Activated CD4-positive, alpha-beta T cell treated with anti-CD3 and anti-CD28 coated beads, Interleukin-2, Interleukin-4, amounts not matched to agents 100 ng/mL and 50 ng/mL, durations not matched to agents 16 hours and 8 hours (primary cell): ENCODE measurements around the gene APMAP.
"Not testable (repeated sequence)": the region's sequence is repeated elsewhere in the genome, so short reads cannot be mapped to it uniquely, and the experiment has no call there.

Experiments
- DNase-seq: peaks from one replicate; pipeline ENCODE4 v3.0.0-alpha.2; 2020; ENCODE audit warnings: low spot score

The APMAP gene

DNA sequence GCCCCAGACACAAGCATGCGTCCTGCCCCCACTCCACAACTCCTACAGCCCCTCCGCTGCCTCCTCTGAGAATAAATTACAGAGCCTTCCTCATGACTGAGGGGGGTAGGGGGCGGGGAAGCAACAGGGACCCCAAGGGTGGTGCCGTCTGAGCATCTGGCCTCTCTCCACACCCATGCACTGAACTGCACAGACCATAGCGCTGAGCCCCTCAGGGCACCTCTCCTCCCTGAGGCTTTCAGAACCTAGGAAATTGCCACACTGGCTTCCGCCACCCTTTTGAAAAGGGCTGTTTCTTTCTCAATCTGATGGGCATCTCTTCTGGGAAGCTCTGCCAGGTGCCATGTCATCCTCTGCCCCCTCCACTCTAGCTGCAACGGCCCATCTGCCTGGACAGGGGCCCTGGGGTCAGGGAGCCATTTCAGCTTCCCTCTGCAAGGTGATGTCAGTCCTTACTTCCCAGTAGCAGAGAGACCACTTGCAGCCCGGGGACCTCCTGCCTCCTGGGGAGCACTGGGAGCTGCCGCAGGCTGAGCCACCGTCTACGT is 40.9 kb downstream of the APMAP start:
- DNase-seq: no peak

DNA sequence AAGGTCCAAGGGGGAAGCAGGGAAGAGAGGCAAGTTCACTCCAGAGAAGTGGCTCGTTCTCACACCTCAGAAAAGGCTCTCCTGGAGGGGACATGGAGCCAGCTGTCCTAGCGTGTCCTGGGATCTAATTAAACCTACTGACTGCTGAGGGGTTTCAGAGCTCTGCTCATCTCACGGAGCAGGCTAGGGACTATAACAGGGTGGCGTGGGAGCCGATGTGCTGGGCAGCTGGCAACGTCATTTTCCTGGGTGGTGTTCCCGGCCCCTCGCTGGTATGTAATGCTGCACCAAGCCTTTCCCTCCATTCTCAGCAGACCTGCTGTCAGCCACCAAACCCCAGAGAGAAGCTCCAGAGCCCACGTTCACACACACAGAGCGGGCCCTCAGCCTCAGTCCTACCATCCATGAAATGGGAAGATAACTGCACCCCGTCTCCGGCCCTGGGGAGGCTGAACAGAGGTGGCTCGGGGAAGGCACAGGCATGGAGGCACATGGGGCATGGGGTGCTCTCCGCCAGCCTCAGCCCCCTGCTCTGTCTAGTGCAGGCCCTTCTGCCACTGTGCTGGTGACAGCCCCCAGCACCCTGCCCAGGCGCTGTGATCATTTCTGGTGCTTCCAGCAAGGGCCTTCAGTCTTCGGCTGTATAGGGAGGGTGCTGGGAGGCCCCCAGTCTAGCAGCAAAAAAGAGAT is 41.6 kb downstream of the APMAP start:
- DNase-seq: no peak

DNA sequence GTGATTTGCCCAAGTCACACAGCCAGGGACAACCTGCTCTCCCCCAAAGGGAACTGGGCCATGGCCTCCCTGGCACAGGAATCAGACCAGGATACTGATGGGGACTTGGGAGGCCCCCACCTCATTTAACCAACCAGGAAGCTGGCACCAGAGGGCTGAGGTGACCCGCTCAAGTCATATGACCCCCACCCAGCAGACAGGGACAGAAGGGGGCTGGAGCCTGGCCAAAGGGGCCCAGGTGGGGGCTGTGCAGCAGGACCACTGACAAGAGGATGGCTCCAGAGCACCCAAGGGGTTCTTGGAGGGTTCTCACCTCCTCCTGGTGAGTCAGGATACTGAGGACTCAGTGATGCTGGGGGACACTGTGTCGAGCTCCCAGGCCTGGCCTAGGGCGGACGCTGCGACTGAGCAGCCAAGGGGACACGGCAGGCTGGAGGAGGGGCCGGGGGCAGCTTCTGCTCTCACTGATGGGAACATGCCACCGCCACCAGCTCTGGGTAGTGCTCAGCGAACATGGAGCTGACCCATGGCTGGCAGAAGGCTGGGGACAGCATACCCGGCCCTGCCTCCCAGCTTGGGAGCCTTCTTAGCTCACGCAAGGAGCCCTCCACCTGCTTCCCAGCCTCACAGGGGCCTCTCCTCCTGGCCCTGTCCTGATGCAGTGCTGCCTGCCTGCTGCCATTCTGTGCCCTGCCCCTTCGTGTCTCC is 42.3 kb downstream of the APMAP start:
- no peak for DNase-seq

DNA sequence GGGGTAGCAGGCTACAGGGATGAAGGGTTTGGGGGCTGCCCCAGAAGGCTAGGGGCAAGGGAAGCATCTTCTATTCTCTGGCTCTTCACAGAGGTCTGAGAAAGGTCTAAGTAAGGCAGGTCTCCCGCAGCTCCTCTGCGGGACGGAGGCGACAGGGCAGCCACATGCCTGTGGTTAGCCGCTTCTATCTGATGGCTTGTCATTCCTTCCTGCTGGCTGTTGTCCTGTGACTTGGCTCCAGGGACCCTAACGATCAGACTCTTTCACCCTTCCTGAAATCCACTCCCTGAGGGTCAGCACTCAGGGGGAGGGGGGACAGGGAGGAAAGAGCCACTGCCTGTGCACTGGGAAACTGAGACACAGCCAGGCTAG is 42.8 kb downstream of the APMAP start:
- peak; percentile 22 for DNase-seq

DNA sequence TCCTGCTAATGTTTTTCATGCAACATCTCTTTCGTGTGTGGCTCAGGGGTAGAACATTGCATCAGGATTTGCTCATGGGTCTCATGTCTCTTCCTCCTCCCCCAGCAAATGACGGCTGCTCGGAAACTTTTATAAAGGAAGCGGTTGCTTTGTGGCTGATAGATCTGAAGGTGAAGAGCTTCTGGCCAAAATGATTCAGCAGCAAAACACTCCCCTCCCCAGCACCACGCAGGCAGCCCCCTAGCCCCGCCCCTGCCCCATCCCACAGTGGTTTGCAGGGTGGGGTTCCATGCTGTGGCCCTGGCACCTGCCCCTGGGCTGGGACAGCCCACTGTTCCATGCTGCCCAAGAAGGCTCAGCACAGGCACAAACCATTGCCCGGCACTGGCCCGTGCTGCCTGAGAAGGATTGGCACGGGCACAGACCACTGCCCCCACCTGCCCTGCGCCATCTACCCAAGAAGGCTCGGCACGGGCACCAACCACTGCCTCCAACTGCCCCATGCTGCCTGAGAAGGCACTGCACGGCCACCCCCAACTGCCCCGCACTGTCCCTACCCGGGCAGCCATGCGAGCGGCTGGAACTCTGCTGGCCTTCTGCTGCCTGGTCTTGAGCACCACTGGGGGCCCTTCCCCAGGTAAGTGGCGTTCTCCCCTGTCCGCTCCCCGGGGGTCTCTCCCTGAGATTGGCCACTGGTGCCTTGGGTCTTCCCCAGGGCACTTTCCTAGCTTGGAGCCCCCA is 43.4 kb downstream of the APMAP start, which contains the start of gene CST7:
TSS of gene CST7 (plus strand) at position 331 of the 741 bp plus-strand sequence. CDS start at position 568, 237 bp downstream.
- DNase-seq: peak; percentile 89

DNA sequence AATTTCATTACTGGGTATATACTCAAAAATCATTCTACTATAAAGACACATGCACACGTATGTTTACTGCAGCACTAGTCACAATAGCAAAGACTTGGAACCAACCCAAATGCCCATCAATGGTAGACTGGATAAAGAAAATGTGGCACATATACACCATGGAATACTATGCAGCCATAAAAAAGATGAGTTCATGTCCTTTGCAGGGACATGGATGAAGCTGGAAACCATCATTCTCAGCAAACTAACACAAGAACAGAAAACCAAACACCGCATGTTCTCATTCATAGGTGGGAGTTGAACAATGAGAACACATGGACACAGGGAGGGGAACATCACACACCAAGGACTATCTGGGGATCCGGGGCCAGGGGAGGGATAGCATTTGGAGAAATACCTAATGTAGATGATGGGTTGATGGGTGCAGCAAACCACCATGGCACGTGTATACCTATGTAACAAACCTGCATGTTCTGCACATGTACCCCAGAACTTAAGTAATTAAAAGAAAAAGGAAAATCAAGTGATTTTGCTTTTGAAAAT is 44.1 kb downstream of the APMAP start:
- DNase-seq: not testable (repeated sequence)

DNA sequence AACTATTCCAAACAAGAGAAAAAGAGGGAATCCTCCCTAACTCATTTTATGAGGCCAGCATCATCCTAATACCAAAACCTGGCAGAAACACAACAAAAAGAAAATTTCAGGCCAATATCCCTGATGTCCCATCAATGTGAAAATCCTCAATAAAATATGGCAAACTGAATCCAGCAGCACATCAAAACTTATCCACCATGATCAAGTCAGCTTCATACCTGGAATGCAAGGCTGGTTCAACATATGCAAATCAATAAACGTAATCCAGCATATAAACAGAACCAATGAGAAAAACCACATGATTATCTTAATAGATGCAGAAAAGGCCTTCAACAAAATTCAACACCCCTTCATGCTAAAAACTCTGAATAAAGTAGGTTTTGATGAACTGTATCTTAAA is 46.2 kb downstream of the APMAP start:
- not testable (repeated sequence) for DNase-seq

DNA sequence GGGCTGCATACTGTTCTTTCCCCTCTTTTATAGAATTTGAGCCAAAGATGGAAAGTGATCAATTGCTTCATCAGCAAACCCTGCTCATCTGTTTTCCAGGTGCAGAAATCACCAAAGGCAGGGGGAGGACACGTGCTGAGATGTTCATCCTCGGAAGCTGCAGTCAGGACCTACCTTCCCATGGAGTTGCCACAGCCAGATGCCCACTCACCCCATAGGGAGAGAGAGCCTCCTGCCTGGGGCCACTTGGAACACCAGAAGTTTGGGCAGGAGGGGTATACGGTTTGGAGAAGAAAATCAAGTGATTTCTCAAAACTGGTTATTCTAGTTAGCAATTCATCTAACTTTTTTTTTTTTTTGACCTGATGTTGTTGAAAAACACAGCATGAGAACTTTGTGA is 48.8 kb downstream of the APMAP start:
- no peak for DNase-seq

DNA sequence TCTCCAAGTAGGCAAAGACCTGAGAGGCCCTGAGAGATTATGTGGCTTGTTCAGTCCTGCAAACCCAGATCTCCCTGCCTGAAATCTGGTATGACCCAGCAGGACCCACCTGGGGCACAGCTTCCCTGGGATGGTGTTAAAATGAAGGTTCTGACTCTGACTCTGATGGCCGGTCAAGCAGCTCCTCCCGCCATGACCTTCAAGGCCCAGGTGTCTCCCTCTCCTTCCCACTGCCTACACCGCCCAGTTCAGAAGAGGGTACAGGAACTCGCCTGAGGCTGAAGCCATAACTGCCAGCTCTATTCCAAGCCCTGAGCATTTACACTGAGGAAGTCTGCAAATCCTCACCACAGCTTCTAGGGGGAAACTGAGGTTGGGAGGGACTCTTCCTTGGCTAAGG is 49.4 kb downstream of the APMAP start:
- no peak for DNase-seq

DNA sequence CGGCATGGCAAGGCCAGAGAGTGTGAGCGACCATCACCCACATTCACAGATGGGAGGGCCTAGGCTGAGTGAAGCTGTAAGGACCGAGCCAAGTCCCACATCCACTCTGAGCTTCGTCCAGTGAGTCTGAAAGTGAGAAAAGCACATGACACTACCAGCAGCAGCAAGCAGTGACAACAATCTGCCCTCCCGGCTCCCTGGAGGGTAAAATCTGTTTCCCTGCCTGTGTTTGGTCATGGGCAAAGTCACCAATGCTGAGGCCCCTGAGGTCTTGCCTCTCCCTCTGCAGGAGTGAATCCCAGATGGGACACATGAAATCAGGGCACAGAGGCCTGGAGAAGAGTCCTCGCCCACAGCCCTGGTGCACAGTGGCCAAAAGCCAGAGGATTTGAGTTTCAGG is 49.9 kb downstream of the APMAP start:
- DNase-seq: no peak

DNA sequence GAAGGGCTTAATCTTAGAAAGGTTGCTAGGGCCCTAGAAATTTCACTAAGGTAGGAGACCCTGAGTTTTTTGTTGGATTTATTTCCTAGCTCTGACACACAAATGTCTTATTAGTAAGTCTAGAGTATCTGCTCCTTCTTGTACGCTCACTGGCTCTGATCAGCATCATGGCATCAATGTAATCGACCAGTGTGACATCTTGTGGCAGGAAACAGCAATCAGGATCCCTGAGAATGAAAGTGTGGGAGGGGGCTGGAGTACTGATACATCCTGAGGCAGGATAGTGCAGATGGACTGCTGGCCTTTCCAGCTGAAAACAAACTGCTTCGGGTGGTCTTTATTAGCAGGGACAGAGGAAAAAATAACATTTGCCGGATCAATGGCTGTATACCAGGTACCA is 53.5 kb downstream of the APMAP start:
- no peak for DNase-seq

DNA sequence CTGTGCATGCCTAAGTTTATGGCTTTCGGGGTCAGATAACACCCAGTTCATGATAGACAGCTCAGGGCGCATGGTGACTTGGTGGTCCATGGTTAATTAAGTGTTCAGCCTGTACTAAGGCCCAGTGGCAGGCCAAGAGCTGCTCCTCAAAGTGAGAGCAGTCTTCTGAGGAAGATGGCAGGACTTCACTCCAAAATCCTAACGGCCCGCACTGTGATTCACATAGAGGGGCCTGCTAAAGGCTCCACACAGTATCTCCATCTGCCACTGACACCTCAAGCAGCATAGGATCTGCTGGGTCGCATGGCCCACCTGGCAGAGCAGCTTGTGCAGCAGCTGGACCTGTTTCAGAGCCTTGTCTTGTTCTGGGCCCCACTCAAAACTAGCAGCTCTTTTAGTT is 54.1 kb downstream of the APMAP start:
- no peak for DNase-seq

DNA sequence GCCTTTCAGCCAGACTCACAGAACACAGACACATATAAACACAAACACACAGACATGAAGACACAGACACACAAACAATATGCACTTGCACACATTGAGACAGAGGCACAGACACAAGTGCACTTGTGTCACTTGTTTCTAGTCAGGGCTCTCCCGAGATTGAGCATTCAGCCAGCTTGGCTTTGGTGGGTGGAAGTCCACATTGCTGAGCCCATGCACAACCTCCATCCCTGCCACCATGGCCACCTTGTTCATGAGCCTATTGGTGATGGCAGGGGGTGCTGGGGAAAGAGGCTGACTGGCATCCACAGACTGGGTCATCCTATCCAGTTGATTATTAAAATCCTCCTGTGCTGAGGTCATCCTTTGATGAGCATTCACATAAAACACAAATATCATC is 55.0 kb downstream of the APMAP start:
- no peak for DNase-seq

DNA sequence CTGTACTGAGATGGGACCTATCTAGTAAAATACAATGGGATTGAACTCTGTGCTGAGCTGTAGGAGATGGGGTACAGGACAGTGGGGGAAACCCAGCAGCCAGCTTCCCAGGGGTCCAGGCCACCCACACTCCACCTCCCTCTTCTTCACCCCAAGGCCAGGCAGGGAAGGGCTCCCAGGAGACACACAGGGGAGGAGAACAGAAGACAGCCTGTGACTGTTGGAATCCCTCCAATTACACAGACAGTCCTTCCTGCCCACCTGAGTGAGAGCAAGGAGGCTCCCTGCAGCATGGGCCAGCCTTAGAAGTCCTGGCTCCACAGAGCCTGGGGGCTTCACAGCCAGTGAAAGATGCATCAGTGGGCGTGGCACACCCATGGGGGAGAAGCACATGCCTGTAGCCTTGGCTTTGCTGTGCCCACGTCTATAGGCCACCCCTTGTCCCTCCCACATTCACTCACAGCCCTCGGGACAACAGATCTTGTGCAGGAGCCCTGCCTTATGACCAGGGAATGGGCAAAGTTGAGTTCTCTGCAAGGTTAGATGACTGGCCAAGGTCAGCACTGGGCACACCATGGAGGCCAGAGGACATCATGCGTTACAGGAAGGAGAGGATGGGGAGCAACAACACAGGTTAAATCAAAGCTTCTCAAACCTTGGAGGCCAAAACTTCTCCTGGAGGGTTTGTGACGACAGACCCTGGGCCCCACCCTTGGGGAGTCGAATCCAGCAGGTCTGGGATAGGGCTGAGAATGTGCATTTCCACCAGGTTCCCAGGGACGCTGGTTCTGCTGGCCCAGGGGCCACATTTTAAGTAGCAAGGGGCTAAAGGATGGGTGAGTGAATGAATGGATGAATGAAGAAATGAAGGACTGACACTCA is 55.8 kb downstream of the APMAP start:
- DNase-seq: no peak

DNA sequence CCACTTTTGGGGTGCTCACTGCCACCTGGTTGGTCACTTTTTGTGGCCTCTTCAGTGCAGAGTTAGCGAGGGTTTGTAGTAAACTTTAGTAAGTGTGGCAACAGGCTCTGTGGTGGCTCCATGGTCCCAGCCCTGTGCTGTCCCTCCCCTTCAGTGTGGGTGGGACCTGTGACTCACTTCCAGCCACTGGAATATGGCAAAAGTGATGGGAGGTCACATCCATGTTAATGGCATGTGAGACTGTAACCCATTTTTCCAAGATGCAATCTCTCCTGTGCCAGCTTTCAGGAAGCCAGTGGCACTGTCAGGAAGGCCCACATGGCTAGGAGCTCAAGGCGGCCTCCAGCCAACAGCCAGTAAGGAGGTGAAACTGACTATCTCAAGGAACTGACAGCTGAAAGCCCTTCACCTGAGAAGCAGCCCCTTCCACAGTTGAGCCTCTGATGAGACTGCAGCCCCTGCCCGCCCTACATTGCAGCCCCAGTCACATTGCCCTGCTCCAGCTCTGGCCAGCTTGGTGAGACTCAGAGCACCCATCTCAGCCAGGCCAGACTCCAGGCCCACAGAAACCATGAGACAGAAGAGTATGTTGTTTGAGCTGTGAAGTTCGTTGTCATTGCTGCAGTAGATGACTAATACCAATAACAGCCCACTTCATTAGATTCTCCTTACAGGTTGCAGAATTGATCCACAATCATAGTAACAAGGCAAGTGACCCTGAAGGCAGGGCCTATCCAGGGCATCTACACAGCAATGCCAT is 56.6 kb downstream of the APMAP start:
- no peak for DNase-seq

DNA sequence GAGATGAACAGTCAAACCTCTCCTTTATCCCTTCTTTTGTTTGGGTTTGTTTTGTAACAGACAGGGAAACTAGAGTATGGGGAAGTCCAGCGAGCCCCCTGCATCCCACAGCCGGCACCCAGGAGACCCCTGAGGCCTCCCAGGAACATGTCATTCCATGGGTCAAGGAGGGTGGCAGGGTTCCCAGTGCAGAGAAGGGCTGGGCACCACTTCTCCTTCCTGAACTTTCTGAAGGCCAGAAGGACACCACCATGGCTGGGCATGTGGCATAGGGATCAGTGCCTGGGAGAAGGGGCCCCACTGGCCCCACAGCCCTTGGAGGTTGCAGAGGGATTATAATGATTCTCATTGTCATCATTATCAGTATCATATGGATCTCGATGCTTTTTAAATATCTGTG is 57.4 kb downstream of the APMAP start:
- no peak for DNase-seq

DNA sequence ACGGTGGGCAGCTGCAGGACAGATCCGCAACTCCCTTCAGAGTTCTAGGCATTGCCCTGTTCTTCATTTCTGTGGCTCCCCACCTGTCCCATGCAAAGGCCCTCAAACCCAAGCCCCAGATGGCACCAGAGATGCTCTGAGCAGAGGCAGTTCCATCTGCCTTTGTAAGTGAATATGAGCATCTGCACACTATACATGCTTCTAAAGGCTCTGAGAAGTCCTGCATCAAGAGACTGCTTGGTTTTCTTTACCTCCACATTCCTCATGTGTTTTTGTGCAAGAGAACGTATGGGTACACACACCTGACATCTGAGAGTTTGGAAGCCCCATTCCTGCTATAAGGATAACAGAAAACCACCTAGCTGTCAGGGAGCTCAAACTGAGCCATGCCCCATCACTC is 57.8 kb downstream of the APMAP start:
- DNase-seq: no peak

DNA sequence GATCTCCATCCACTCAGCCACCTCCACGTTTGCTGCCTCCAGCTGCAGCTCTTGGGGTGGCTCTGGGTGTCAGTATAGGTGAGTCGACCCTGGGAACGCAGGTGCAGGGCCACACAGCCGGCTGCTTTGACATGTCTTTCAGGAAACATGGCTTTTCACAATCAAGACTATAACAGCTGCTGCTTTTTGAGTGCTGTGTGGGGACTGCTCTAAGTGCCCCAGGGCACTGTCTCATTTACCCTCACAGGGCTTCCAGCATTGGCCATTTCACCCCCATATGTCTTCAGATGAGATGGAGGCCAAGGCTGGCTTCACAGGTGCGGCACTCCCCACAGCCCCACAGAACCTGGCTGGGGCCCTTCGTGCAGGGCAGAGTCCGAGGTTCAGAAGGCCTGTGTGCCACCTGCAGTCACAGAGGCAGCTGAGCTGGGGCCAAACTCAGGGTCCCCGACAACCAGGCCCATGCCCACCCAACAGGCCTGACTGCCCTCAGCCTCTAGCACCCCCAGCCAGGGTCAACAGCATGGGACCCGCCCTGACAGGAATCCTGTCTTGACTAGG is 58.4 kb downstream of the APMAP start:
- DNase-seq: no peak

DNA sequence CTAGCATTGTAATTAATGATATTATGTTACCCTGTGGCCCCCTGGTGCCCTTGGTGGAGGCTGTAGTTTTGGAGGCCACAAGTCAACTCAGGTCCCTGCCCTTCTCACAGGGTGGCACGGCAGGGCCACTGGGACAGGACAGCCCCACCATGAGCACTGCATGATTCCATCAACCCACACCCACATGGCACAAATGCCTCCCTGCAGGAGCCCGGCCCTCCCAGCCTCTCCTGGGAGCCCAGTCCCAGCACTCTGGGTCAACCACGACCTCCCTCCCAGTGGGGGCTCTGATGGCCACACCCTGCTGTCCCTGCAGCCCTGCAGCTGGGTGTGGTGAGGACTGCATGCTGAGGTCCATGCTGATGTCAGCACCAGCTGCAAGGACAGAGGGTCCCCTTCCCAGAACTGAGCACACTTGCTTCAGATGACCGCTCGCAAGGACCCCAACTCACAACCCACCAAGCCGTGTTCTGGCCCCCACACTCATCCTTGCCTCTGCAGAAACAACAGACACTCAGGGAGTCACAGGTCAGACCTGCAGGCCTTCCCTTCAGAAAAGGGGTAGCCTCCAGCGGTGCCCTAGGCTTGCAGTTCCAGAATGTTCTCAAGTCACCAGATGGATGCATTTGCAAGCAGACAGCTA is 59.2 kb downstream of the APMAP start:
- DNase-seq: no peak

DNA sequence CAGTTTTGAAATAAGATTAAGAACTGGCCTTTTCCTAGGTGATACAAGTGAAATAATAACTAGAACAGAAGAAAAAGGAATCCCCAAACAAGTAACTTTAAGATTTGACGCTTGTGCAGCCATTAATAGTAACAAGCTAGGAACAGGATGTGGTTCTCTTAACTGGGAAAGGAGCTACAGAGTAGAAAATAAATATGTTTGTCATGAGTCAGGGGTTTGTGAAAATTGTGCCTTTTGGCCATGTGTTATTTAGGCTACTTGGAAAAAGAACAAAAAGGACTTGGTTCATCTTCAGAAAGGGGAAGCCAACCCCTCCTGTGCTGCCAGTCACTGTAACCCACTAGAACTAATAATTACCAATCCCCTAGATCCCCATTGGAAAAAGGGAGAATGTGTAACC is 60.7 kb downstream of the APMAP start:
- DNase-seq: not testable (repeated sequence)
